Frontal cortex (tissue), 4 donors: Measurements from ENCODE around the gene MTUS2. TPM values are rescaled to one million over a fixed set of nuclear protein-coding genes. Genes with fewer than 3 reads are reported as not detected.
"Not testable (repeated sequence)": the region's sequence is repeated elsewhere in the genome, so short reads cannot be mapped to it uniquely, and the experiment has no call there.

ENCODE experiments used
- DNase-seq, 2 donors: peaks; one replicate each; pipeline ENCODE4 v3.0.0; 2012; ENCODE audit warnings: low spot score in 2 of 2
- FAIRE-seq: peaks from 2 replicates; lab custom pipeline; 2012; peaks lifted over from hg19 to GRCh38; lab: Jason Lieb, UNC
- total RNA-seq: library from RNA; depleted of rRNA; stranded (reverse); fragments of >200 nt; gene quantifications from one replicate; pipeline ENCODE4 v1.2.3, GENCODE V29; 2014
- donor health status: control.
- donor health status: control.
- donor health status: control.

MTUS2 gene
- total RNA-seq, 1 donor from 2014 or later: 7.3 TPM

DNA sequence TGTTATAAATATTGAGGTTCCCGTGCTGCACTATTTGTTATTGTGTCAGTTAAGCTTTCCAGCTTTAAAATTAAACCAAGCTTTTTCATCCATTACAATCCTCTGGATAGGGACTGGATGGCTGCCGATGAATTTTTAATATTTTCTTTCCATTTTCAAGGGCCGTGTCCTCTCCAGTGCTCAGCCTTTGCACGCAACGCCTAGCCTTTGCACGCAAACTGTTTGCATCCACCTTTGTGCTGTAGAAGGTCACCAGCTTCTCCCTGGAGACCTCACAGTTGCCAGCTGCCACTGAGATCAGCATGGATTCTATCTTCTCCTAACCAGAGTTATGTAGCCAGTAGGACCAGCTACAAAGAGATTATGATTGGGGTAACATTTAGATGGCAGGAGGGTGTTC, 534.9 kb downstream of the MTUS2 start:
- DNase-seq (no peak), FAIRE-seq (no peak)

GRCh38 chr13:29359181-29359580, 539.0 kb downstream of the MTUS2 start:
- no peak for FAIRE-seq
- DNase-seq: no peak

DNA sequence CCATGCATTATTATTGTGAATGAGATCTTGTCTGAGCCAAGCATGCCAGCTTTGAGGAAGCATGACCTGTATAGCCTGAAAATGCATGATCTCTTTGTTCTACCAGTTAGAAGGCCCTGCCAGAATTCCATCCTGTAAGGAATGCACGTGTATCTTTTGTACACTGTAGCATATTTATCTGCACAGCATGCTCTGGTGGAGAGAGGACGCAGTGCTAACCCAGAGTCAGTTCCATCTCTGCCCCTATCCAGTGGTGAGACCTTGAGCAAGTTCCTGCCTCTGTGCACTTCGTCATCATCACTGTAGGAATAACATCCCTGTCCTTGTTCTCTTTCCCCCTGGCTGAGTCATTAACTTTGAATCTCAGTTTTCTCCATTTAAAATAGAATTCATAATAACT, 541.6 kb downstream of the MTUS2 start:
- DNase-seq: no peak

DNA sequence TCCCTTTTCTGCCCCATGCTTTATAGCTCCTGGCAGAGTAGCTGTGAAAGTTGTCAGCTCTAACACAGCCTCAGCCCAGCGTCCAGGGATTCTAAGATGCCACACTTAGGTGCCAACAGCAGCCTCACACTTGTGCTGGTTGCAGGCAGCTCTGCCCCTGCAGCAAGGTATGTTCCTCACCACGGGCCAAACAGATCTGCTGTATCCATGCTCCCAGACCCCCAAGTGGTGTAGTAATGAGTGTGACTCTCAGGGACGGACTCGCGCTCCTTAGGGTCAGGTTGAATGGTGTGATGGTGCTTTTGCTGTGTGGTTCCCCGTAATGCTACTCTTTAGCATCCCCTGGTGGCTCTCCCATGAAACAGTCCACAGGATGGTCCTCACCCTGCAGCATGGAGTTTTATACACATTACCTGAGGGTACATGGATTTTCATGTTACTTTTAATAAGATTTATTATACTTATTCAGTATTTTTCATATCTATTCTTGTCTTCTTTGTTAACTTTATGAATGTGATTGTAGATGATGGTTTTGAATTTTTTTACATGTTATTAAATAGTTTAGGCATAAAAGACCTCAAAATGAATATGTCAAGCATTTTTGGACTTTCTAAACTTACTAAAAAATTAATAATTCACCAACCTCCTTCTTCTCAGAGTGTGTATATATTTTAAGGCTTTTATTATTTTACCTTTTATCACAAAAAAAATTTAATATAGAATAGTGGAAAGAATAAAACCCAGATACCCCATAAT, 542.9 kb downstream of the MTUS2 start:
- peak; percentile 78 for FAIRE-seq
- DNase-seq: peak; percentile 53 to 62

More for the DNA sequence above, 541.6 kb downstream of the MTUS2 start:
- FAIRE-seq: no peak

DNA sequence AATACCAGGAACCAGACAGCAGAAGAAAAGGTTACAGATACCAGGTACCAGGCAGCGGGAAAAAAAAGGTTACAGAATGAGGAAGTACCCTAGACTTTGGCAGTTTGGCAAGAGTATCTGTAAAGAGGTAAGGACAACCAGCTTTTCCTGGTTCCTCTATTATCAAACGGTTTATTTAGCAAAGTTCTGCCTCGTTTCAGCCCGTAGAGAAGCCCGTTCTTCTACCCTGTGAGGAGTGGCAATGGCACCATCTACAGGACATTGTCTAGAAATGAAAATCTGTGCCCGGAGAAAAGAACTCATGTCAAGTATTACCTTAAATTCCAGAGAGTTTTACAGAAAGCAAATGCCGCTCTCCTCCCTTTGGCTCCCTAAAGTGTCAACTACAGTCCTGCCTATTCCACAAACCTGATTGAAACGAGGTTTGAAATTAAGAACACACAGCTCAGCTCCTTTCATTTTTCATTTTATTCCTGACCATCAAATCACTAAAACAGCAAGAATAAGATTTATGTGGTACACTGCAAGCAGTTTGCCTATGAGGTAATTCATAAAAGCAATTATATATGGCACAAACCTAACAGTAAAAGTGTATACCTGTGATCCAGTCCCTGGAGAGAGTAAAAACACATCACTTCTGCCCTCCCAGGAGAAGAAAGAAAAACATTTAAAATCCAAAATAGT, 549.1 kb downstream of the MTUS2 start:
- DNase-seq: no peak
- no peak for FAIRE-seq

DNA sequence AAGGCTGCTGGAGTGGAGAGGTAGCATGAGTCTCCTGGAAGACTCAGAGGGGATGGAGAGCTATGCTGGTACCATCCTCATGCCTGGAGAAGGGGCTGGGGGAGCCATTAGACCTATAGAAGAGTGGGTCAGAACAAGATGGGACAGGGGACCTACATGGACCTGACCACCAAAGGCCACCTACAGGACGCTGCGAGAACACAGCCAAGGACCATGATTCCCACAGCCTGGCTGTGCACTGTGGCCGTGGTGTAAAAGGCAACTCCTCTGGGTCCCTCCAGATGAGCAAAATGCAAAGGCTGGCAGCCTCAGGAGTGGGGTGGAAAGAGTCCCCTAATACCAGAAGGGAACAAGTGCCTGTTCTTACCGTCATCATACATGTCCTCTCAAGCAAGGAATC, 559.1 kb downstream of the MTUS2 start:
- FAIRE-seq: no peak

DNA sequence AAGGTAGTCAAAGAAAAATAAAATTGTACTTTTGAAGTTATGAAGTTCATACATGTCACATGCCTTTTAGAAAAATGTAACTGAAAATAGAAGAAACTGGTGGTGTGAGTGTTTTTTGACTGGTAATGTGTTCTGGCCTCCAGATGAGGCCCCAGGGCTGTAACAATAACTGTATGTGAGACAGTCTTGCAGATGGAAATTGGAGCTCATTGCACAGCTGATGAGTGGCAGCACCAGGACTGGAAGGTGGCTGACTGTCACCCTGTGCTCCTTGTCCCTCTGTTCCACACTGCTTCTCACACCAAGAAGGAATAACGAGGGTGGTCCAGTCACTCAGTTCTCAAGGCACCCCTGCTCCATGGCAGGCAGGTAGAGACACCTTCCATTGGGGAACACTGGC, 559.7 kb downstream of the MTUS2 start:
- no peak for FAIRE-seq
- DNase-seq: no peak

More for the DNA sequence above, 559.1 kb downstream of the MTUS2 start:
- DNase-seq: no peak

- DNase-seq (no peak), FAIRE-seq (no peak)
Measured at GRCh38 chr13:29382021-29382420, 561.9 kb downstream of the MTUS2 start.

DNA sequence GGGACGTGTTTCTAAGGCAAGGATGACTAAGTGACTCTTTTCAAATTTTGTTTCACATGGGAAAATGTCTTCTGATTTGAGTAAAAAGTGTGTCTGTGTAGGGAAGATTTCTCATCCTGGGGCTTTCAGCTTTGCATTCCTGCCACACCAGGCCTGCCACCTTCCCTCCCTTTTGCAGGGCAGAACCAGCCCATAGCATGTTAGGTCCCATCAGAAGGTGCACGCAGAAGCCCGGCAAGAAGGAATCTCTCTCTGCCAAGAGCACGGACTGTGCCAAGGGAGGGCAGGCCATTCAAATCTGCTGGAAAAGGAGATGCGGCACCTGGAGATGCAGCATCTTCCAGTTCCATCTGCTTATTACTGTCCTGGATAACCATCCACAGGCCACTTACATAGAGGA, 563.3 kb downstream of the MTUS2 start:
- FAIRE-seq: no peak
- no peak for DNase-seq

DNA sequence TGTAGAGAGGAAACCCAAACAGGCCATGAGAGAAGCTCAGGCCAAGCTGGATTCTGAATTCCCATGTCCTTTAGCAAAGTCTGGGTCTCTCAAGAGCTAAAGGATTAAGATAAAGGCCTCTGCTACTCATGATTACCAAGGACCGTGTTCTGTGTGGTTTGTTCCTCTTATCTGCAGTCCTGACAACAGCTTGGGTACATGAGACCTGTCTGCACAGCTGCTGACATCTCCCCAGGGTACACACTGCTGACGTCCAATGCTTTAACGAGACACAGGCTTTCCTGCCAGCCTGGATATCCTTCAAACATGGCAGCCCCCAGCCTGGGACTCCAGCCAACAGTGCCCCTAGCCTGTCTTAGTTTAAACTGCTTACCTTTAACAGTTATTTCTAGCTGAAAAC, 564.3 kb downstream of the MTUS2 start:
- FAIRE-seq (no peak), DNase-seq (no peak)

DNA sequence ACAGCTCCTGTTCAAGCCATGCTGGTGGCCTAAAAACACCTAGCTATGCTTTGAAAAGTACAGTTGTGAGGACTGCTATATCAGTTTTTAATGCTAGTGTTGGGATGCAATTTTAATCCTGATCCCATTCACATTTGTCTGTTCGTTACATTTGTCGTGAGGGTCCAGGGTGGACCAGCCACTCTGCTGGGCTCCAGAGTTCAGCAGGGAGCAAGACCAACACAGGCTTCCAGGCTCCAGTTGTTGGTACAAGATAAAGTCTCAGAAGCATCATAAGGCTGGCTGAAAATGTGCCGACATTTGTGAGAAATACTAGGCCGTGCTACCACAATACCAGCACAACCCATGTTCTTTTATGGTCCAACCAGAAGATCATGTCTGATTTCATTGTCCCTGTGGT, 564.7 kb downstream of the MTUS2 start:
- DNase-seq (no peak), FAIRE-seq (no peak)

- DNase-seq: no peak
Measured at GRCh38 chr13:29386246-29386645, 566.1 kb downstream of the MTUS2 start.

DNA sequence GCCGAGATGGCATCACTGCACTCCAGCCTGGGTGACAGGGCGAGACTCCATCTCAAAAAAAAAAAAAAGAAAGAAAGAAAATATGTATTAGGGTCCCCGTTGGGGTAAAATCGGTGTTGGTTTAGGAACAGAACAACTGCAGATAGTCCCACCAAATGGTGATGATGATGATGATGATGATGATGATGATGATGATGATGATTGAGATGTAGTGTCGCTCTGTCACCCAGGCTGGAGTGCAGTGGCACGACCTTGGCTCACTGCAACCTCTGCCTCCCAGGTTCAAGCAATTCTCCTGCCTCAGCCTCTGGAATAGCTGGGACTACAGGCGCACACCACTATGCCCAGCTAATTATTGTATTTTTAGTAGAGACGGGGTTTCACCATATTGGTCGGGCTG, 570.5 kb downstream of the MTUS2 start:
- DNase-seq, FAIRE-seq: not testable (repeated sequence)

More at GRCh38 chr13:29386246-29386645, 566.1 kb downstream of the MTUS2 start:
- FAIRE-seq: no peak

DNA sequence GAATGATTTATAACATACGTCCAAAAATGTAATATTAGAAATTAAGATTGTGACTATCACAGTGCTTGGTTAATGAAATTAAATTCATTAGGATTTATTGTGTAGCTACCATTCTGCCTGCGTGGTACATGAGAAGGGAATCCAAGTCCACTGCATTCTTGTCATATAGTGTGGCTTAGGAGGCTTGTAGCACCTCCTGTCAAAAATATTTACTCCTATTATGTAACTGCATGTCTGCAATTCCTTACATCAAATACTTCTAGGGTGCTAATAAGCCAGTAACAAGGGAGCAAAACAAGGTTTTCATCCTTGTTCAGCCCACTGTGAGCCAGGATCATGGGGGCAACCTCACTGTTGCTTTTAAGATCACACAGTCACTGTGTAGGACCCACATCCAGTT, 576.3 kb downstream of the MTUS2 start:
- no peak for DNase-seq
- FAIRE-seq: no peak

DNA sequence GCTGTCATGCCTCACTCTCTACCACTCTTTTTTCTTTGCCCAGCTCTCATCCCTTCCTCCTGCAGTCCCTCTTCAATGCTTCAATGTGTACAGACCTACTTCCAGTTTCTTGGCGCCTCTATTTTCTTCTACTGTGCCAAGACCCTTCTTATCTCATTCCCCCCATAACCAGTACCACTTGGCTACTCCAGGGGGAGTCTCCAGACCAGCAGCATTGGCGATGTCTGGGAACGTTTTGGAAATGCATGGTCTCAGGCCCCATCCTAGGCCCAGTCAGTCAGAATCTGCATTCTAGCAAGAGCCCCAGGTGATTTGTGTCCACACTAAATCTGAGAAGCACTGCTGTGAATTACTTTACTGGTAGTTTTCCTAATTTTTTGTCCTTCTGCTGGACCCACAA, 577.1 kb downstream of the MTUS2 start:
- FAIRE-seq (no peak), DNase-seq (no peak)

- DNase-seq (no peak), FAIRE-seq (no peak)
Measured at GRCh38 chr13:29402166-29402636, 582.1 kb downstream of the MTUS2 start.

- DNase-seq (no peak), FAIRE-seq (no peak)
Measured at GRCh38 chr13:29405401-29405800, 585.3 kb downstream of the MTUS2 start.

DNA sequence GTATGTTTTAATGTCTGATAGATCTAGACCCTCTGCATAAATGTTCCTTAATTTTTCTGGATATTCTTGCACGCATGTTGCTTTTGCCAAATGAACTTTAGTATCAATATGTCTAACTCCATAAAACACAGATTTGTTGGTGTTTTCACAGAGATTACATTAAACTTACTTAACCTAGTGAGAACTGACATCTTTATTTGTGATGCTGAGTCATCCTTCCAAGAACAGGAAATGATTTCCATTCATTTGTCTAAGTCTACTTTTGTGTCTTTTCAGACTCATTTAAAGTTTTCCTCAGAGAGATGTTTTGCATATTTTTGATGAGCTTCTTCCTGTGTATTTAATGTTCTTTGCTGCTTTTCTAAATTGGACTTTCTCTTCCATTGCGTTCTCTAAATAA, 591.3 kb downstream of the MTUS2 start:
- DNase-seq (no peak), FAIRE-seq (no peak)

- DNase-seq (no peak), FAIRE-seq (no peak)
Measured at GRCh38 chr13:29418026-29418425, 597.9 kb downstream of the MTUS2 start.

GRCh38 chr13:29421118-29421517, 601.0 kb downstream of the MTUS2 start:
- FAIRE-seq (no peak), DNase-seq (no peak)

GRCh38 chr13:29422015-29422414, 601.9 kb downstream of the MTUS2 start:
- DNase-seq (no peak), FAIRE-seq (no peak)
